ENCODE measurements around the gene SORBS2.

The SORBS2 gene

DNA sequence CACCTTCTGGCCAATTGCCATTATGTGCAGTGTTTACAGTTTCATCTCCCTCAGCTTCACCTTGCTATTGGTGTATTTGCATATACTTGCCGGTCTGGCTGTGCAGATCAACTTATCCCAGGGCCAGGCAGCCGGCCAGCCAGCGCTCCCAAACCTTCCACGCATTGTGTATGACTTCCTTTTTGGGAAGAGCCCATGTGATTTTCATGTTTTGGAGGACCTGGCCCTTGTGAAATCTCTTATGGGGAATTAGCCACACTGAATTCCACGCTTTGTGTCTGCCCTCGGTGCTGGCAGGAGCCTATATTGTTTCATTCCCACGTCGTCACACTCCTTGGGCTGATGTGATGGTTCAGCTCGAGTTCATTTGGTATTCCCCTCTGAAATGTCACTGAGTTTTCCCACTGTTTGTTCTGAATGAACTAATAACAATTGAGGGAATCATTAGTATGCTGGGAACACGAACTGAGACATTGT lies 270.7 kb downstream of the SORBS2 start:
- no peak for DNase-seq

DNA sequence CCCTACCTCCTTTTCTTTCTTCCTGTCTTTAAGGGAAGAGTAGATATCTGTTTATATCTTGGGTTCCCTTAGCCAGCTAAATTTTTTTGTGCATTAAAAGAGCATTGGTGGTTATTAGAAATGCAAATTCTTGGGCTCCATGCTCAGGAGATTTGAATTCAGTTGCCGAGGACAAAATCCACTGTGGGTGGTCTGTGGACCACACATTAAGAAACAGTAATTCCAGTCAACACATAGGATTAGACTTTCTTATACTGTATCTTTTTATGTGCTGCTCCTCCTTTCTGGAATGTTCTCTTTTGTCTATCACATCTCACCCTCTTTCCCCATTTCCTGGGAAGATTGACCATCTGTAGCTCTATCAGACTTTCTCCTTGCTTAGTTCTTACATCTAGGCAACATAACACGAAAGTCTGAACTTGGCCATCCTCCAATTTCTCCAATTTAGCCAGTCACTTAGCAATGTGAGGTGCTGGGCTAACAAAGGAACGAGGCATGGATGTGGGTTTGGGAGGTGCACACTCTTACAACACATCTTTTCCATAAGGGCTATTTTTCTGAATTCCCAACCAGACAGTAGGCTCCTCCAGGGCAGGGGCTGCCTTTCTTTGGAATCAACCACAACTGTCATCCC lies 271.4 kb downstream of the SORBS2 start:
- DNase-seq = no peak

DNA sequence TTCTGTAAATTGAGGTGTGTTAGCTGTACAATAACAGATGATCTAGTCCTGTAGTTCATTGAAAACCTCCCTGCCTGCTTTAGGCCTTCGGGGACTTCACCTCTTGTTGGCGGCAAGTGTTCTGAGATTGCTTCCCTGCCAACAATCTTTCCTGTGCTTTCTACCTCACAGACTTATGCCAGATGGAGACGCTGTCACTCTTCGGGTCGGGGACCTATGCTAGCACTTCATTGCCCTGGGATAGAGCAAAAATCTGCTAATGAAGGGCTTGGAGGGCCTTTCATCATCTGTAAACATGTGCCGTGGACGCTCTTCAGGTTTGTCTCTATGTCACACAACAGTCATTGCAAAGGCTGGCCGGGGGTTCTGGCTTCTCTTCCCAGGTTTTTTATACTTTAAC lies 272.0 kb downstream of the SORBS2 start:
- no peak for DNase-seq

DNA sequence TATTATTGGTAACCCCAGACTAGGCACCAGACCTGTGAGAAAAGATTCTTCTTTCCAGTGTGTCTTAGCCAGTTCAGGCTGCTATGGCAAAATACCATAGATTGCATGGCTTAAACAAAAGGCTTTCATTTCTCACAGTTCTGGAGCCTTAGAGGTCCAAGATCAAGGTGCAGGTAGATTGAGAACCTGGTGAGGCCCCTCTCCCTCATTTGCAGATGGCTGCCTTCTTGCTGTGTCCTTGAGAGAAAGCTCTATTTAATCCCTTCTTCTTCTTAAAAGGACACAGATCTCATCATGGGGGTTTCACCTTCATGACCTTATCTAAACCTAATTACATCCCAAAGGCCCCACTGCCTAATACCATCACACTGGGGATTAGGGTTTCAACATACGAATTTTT lies 273.2 kb downstream of the SORBS2 start:
- DNase-seq = no peak

DNA sequence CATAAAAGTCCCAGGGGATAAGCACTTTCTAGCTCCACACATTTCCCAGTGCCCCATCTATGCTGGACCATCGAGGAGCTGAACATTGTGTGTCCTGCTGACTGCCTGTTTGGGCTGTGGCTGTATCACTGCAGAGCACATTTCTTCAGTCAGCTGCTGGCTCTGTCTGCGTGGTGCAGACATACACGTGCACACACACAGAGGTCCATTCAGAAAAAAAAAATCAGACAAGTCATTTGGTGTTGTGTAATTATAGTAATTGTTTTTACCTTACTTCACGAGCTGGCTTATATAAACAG lies 275.6 kb downstream of the SORBS2 start:
- DNase-seq = no peak

DNA sequence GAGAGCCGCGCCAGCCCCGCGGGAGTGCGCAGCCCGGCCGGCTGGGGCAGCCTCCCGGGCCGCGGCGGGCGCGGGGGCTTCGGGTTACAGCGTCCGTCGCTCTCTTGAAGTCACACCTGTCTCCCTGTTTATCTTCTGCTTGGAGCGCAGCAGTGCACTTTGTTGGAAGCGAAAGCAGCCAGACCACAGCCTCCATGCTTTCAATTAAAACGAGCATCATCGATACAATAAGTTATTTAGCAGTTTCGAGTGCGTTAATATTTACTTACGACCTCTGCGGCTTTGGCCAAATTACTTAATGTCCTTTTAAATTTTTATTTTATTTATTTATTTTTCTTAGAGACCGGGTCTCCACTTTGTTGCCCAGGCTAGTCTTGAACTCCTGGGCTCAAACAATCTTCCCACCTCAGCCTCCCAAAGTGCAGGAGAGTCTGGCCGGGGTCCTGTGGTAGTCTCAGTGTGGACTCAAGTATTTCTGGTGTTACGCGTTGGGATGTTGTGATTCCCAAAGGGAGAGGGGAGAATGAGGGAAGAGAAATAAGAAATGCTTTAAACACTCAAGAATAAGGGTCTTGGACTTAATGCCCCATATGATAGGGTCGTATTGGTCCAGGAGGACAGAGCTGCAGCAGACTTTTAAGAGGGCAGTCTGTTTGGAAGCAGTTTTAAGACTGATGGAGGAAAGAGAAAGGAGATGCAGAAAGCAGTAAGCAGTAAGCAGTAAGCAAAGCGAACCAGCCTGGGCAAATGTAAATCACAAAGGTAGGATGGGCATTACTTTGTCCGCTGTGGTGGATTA lies 276.2 kb downstream of the SORBS2 start:
- DNase-seq = no peak

All from NCI-H226 (cell line).